DMS53 treated with DMSO at 0.1 percent for 48 hours (cell line): ENCODE data around the gene GRIN2C.

Experiments
- DNase-seq: peaks from one replicate; lab custom pipeline; 2025; ENCODE audit not compliant: unreplicated experiment; lab: John Stamatoyannopoulos, UW

The GRIN2C gene

DNA sequence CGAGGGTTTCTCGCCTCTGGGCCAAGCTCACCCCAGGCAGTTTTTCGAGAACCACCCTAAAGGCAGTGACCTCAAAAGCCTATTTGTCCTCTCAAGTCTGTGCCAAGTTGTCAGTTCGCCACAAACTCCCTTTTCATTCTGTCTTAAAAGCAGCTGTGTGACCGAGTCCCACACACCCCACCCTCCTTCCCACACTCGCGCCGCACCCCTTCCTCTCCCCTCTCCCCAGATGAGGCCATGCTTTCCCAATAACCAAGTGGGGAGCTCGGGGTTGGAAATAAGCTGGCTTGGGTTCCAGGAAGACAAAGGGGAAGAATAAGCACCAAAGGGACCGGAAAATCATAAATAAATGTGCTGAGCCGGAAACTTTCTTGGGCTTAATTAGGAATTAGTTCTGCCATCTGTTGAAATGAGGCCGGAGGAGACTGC is 36.7 kb downstream of the GRIN2C start:
- no peak for DNase-seq

DNA sequence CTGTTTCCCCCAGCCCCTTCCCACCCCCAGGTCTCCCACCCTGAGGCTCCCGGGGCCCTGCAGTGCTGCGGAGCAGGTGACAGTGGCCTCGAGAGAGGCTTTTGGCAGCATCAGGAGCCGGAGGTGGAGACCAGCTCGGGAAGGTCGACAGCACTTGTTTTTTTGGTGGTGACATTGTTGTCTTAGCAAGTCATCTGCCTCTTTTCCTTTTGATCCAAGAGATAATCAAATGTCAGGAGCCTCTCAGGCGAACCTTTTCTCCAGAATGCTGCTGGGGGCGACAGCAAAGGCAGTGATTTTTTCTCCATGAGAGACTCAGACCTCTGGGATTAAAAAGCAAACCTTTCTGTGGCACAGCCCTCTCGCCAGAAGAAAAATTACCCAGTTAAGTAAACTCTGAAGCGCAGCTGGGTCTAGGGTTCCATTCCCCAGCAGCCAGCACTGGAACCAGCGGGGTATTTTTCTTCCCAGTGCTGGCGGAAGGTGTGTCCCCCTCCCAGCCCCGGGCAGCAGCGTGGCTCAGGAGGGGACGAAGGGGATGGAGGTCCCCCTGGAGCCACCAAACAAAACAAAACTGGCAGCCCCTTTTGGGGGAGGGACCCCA is 37.2 kb downstream of the GRIN2C start:
- DNase-seq, result no peak

DNA sequence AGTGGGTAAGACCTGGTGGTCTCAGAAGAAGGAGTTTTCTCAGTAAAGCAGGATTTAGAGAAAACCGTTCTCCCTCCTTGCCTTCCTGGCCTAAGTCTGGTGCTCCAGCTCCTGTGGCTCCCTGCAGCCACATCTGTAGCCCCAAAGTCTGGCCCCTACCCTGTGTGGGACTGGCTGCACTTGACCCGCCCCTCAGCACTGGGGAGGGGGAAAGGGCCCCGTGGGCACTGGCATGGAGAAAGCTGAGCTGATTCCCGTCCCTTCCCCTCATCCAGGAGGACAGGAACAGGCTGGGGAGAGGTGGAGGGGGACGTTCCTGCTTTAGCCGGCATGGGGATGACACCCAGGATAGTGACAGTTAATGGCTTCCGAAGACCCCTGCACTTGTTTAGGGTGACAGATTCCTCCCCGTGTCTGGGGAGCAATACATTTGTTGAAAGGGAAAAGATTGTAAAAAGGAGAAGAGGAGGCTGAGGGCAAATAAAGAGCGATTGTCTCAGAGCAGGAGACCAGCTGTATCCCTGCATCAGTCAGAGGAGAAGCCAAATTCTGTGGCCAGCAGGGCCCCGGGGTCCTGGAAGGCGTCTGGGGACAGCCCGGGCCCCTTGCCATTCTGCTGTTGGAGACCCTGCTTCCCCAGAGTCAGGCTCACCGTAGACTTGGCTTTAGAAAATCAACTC is 37.9 kb downstream of the GRIN2C start:
- DNase-seq, result no peak

DNA sequence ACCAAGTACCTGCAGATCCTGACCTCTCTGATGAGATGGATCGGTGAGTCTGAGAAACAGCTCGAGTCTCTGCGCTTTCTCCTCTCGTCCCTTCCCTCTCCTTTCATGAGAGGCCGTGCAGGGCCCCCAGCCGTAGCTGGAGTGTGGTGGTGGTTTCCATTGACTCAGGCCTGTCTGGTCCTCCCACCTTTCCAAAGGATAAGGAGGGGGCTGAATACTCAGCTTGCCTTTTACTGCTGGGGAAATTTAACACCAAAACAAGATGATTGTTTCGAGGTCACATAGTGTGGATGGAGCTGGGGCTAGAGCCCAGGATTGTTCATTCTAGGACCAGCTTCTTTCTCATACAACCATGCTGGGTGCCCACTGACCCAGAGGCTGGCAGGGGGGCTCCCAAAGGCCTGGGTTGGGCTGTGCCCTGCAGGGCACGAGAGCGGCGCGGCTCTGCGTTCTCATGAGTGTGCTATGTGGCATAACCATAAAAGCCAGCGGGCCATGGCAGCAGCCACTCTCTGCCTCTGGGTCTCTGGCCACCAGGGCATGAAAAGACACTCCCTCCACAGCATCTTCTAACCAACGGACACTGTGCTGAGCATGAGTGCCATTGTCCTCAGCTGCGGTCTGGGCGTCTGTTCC is 39.8 kb downstream of the GRIN2C start:
- no peak for DNase-seq

DNA sequence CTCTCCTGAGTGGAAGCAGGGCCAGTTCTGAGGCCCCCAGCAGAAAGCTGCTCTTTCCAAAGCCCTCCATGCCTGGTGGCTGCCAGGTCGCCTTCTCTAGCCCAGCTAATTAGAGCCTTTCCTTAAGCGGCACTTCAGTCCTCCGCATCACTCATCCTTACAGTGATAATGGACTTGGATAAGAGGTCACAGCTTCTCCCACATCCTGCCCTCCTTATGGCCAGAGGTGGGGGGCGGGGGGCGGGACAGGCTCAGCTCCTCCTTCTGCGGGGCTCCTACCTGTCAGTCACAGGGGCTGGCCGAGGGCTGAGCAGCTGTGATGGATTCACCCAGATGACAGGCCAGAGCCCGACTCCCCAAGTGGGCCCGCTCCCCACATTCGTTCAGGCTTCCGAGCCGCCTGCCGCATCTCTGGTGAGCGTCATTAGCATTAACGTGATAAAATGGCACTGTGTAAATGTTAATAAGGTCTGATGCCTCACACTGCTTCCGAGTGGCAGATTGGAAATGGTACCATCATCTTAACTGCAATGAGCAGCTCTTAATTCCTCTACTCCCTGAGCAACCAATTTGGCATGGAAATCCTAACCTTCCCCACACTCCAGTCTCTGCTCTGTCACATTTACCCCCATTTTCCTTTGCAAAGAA is 41.3 kb downstream of the GRIN2C start:
- no peak for DNase-seq

DNA sequence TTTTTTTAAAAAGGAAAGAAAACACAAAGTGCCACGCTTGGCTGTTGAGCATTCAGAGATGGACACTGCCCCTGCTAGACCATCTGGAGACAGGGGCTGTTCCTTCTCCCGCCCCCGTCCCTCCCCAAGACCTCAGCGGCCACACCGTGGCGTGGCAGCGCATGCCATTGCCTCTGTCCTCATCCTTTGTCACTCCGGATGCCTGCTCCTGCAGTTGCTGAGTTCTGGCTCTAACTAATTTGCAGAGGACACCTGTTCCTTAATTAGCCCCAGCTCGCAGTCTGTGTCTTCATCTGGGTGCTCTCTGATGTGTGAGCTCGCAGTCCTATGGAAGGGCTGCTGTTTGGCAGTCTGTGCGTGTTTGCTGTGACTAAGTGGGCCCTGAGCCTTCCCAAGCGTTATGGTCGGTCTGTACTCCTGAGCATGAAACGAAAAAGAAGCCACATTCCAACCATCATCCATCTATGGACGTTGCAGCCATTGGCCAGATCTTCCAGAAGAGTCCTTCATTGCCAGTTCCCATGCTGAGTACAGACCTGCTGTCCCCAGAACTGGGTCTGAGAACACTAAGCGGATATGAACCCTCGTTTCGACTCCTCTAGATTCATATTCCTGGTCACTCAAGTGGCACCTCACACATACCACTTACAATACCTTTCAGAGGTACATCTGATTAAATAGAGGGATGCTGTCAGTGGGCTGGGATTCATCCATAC is 42.6 kb downstream of the GRIN2C start:
- DNase-seq, result no peak

DNA sequence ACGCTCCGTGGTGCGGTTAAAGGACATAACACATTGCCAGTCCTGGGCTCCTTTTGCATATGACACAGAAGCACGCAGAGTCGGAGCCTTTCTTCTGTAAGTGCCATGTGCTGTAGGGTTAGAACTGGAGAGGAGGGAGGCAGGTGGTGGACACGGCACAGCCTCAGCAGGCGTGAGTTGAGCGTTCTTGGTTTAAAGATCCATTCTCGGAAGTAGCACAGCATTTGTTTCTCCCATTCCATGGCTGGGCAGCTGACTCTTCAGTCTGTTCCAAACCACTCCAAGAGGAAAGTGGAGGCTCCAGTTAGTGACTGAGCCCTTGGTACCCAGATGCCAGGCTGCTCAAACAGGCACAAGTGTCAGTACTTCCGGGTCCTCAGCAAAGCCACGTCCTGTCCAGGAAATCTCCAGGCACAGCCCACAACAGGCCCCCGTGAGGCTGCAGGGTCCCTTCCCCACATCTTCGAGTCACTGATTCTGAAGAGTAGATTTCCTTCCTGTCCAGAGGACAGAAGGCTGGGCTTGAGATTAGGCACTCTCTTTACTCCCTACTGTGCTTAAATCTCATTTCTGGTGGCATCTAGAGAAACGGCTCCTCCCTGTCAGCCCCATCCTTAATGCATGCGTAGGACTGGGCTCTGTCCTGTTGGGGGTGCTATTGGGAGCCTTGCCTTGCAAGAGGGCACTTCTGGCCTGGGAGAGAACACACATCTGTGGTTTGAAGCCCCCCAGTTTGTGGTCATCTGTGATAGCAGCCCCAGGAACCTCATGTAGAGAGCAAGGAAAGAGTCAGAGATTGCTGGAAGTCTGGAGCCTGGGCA is 43.9 kb downstream of the GRIN2C start:
- no peak for DNase-seq

DNA sequence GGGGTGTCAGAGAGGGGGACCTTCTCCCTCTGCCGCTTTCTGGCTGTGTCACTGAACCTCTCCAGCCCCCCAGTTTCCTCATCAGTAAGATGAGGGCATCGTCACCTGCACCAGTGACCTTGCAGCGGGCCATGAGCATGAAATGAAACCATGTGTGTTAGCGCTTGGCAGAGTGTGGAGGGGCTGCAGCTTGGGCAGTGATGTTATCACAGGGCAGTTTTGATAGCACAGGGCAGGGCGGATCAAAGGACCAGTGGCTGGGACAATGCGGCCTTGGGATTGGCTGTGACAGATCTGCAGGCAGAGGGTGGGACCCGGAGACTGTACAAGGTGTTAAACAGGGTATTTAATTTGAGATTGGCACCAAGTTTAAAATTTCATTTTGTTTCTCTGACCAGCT is 44.6 kb downstream of the GRIN2C start:
- DNase-seq, result no peak

DNA sequence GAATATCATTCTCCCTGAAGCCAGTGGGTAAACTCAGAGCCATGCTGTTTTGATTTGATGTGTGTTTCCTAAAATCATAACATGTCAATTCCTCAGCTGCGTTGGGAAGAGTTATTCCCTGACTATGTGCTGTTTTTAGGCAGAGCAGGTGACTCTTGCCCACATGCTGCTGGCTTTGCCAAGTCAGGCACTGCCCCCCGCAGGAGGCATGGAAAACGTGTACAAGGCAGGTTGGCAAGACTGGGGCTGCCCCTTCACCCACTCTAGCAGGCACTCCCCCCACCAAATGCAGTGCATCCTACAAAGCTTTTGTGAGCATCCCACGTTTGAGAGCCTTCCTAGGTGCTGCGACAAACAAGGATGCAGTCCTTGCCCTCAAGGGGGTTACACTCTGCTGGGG is 45.2 kb downstream of the GRIN2C start:
- DNase-seq, result no peak

DNA sequence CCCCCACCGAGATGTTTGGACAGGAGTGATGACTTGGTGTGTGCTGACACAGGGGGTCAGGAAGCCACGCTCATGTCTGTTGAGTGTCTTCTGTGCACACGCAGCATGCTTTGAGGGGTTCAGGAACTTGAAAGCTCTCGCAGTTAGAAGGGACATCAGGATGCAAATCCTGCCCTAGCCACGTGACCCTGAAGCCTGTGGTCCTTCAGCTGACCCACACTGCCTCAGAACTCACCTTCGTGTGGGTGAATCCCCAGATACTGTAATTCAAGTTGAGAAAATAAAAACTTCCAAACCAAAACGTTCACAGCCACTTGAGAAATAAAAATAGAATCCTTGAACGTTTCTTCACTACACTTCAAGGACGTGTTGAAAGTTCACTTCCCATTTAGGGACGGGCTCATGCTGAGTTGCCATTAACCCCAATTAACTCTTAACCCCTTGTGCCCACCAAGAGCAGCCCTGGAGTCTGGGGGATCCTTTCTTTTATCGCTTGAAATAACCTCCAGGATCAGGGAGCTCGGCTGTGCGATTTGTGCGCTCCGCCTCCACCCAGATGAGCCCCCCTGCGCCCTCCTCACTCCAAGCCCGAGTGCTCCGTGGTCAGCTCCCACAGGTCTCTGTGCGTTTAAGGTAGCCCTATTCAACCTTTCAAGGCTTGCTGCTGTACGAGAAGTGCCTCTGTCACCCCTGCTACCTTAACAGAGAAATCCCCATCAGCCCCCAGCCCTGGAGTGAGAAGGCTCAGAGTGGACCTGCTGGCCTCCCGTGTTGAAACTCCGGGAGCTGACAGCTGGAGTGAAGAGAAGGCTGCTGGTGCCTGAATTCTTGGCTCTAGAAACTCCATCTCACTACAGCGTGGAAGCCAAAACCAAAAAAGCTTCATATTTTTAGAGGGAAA is 47.3 kb downstream of the GRIN2C start:
- DNase-seq, result no peak

DNA sequence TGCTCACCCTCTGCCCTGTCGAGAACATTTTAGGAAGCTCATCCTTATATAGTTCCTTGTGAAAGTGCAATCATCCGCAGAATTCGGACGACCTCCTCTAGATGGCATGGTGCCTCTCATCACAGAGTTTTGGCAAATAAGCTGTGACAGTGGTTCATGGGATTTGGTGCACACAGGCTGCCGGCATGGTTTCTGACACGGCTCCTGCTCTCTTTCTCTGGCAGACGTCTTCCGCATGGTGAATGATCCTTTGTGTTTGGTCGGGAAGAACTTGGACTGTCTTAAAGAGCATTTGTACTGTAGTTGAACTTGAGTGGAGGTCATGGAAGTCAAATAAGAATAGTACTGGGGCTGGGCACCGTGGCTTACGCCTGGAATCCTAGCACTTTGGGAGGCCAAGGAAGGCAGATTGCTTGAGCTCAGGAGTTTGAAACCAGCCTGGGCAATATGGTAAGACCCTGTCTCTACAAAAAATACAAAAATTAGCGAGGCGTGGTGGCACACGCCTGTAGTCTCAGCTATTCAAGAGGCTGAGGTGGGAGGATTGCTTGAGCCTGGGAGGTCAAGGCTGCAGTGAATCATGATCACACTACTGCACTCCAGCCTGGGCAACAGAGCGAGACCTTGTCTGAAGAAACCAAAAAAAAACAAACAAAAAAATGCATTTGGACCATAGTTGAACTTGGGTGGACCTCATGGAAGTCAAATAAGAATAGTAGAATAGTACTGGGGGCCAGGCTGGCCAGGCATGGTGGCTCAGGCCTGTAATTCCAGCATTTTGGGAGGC is 48.8 kb downstream of the GRIN2C start:
- no peak for DNase-seq

DNA sequence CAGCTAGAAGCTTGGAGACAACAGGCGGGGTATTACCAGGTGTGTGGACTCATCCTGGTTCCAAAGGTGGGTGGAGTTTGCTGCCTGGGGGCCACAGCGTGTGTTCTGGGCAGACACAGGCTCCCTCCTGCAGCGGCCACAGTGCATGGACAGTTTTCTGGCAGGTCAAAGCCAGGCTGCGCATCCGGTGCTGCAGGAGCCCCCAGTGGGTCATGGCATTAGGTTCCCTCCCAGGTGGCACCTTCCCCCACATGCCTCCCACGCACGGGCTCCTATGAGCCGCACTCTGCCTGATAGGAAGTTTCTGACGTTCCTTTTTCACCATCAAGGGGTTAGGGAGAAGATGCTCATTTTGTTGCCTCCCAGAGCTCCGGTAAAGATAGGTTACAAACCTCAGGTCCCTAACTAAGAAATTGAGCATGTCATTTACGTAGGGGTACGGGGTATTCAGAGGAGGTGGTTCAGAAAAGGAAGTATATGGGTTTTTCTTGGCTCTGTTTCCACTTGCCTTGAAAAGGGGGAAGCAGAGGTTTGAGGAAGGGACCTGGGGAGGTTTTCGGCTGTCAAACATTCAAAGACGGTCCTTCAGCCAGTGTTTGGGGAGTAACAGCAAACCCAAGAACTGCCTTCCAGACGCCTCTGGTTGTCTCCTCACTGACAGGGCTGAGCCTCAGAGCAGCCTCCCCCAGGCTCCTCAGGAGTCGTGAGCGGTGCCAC is 50.8 kb downstream of the GRIN2C start:
- DNase-seq, result no peak

DNA sequence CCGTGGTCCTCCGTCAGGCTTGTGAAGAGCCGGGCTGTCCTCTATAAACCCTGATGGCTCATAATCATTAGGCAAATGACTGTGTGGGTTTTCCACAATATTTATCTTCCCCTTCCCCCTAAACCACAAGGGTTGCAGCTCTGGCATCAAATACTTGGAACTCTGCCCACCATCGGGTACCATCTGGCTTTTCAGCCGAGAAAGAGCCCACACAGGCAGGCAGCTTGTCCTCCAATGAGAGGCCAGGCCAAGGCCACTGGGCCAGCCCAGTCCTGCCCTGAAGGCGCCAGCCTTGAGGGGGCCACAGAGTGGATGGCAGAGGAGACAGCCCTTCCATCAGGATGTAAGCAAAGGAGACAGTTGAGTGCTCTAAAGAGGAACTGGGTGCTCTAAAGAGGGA is 51.8 kb downstream of the GRIN2C start:
- no peak for DNase-seq

DNA sequence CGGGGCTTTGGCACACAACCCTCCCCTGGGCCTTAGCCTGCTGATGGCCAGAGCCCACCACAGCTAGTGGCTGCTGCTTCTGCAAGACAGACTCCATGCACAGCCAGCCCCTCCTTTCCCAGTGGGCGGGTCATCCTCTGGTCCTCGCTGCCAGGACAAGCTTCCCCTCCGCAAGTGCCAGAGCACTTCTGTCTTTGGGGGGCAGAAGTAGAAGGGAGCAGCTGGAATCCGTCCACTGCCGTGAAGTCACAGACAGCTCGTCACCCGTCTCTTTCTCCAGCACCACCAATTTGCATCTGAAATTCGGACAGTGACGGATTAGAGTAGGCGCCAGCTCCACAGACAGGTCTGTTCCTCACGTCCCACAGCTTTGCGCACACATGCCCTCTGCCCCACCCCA is 52.2 kb downstream of the GRIN2C start:
- DNase-seq, result no peak

DNA sequence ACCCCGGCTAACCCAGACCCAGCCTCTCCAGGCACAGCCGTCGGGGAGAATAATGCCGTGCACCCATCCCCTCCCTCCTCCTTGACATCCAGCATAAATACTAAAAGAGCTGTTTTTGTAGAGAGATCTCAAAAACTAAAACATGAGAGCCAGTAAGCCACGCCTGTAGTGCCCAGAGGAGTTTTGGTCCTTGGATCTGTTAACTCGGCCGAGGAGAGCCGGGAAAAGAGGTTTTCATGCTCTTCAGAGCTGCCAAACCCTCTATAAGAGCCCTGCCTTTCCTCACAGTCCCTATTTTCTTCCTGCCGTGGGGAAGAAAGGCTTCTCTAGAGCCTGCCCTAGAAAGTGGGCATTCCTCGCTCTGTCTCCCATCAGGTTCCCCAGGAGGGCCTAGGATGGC is 53.4 kb downstream of the GRIN2C start:
- DNase-seq, result no peak

DNA sequence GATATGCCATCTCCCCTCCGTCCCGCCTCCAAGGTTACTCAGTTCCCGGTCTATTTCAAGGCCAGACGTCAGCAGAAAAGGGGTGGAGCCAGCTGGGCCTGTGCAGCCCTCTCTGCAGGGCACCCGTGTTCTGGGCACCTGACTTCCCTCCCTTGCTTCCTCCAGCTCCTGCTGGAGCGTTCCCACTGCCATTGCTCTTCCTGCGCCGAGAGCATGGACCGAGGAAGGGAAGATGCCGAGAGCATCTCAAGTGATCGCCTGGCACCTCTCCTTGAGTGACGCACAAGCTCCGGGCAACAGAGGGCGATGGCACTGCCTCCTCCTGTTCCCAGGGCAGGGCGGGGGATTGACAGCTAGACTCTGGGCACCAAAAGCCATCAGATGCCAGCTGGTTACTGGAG is 54.1 kb downstream of the GRIN2C start:
- no peak for DNase-seq

DNA sequence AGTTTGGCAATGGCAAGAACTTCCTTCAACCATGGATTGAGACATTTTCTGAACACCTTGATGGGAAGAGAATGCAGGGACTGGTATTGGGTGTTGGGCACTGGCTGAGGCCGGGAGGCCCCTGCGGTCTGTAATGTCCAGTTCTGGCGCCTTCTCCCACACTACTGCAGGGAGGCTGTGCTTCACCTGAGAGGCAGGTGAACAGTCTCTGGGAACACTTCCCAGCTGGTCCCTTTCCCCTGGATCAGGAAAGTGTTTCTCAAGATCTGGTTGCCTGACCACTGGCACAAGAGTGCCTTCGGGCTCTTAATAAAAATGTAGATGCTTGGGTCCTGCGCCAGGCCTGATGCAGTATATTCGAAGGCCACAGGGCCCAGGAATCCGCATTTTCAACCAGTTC is 55.0 kb downstream of the GRIN2C start:
- DNase-seq, result no peak

DNA sequence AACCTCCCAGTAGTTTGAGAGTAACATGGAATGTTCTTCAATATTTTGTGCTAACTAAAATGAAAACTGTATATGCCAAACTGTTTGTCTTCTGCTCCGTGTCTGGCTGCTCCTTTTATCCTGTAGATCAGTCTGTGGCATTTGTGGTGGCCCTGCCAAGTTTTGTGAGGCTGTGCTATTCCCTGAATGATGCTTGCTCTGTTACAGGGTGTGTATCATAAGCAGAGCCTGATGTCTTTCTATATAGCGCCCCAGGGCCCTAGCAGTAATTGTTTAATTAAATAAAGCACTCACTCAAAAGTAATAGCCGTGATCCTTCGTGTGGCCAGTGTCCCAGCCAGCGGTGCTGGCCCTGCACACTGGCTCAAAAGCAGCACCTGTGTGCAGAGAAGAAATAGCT is 55.7 kb downstream of the GRIN2C start:
- no peak for DNase-seq
